Type B pancreatic cell (in vitro differentiated cells): ENCODE results near the gene TCAF1. TPM values are rescaled to one million over a fixed set of nuclear protein-coding genes. Genes with fewer than 3 reads are reported as not detected.

Experiments
- DNase-seq: peaks from one replicate; pipeline ENCODE4 v3.0.0; 2021; ENCODE audit warnings: mixed read lengths; ENCODE audit not compliant: unreplicated experiment; ENCODE audit errors: extremely low spot score
- H3K27ac Mint-ChIP-seq: 2 replicates; pipeline ENCODE4 v1.8.0; 2021; ENCODE audit warnings: mild to moderate bottlenecking, mixed read lengths
- H3K27me3 Mint-ChIP-seq: 2 replicates; pipeline ENCODE4 v1.8.0; 2021; ENCODE audit warnings: mixed read lengths
- H3K36me3 Mint-ChIP-seq: 2 replicates; pipeline ENCODE4 v1.8.0; 2021; ENCODE audit warnings: mixed read lengths
- H3K4me1 Mint-ChIP-seq: one replicate; pipeline ENCODE4 v1.8.0; 2021; ENCODE audit warnings: mixed read lengths; ENCODE audit not compliant: unreplicated experiment
- H3K4me3 Mint-ChIP-seq: 2 replicates; pipeline ENCODE4 v1.8.0; 2021; ENCODE audit warnings: mild to moderate bottlenecking, mixed read lengths
- H3K9me3 Mint-ChIP-seq: 2 replicates; pipeline ENCODE4 v1.8.0; 2021; ENCODE audit warnings: mixed read lengths
- total RNA-seq: library from RNA; stranded (reverse); gene quantifications from 2 replicates; pipeline ENCODE4 v1.2.1, GENCODE V29; 2021; ENCODE audit warnings: low replicate concordance
- TF ChIP-seq, protein P1 (sequence below): fragments of 200-600 bp; sonication (generic); conservative IDR thresholded peaks from 2 replicates; pipeline ENCODE4 v1.5.0; 2021; ENCODE audit warnings: antibody characterized with exemption, mild to moderate bottlenecking

The TCAF1 gene
- total RNA-seq, 1 donor from 2014 or later = 71.2 TPM

DNA sequence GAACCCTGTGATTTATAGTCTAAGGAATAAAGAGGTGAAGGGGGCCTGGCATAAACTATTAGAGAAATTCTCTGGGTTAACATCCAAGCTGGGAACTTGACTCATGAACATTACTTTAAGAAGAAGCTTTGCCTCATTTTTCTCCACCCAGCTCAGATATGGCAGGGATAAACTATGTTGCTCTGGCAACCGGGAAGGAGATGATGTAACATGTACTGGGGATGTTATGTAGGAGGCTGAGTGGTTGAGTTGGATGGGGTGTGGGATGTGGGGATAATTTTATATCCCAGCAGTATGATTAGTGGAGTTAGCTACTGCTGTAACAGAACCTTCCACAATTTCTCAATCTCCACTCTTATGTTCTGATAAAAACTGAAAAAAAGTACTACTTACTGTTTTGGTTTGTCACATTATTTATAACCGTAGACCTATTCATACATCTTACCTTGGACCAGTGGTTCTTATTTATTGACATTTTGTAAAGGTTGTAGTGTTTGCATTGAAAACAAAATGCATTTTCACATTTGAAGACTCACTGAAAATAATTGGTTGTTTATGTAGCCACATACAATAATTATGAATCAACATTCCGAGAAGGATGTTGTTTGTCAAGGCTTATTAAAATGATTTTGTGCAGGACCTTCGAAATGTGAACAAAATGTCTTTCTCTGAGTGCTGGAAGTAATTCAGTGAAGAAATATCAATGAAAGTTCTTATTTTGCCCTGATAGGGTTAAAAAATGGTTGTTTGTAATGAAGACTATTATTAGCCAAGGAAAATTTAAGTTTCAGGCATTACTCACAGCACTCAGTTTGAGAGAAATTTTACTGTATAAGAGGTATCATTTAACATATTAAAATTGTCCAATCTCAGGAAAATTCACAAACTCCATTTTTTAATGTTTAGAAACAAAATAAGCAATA, 34.4 kb upstream of the TCAF1 start:
- no peaks in the 10 kb centered on the region for H3K27me3 Mint-ChIP-seq
- TF ChIP-seq, protein P1, sequence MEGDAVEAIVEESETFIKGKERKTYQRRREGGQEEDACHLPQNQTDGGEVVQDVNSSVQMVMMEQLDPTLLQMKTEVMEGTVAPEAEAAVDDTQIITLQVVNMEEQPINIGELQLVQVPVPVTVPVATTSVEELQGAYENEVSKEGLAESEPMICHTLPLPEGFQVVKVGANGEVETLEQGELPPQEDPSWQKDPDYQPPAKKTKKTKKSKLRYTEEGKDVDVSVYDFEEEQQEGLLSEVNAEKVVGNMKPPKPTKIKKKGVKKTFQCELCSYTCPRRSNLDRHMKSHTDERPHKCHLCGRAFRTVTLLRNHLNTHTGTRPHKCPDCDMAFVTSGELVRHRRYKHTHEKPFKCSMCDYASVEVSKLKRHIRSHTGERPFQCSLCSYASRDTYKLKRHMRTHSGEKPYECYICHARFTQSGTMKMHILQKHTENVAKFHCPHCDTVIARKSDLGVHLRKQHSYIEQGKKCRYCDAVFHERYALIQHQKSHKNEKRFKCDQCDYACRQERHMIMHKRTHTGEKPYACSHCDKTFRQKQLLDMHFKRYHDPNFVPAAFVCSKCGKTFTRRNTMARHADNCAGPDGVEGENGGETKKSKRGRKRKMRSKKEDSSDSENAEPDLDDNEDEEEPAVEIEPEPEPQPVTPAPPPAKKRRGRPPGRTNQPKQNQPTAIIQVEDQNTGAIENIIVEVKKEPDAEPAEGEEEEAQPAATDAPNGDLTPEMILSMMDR = no peak
- no peak overlapping the region for H3K4me3 Mint-ChIP-seq
- no peak overlapping the region for H3K27ac Mint-ChIP-seq
- H3K4me1 Mint-ChIP-seq = no peaks in the 10 kb centered on the region
- no peak for DNase-seq
- no peaks in the 10 kb centered on the region for H3K9me3 Mint-ChIP-seq
- no peaks in the 10 kb centered on the region for H3K36me3 Mint-ChIP-seq

DNA sequence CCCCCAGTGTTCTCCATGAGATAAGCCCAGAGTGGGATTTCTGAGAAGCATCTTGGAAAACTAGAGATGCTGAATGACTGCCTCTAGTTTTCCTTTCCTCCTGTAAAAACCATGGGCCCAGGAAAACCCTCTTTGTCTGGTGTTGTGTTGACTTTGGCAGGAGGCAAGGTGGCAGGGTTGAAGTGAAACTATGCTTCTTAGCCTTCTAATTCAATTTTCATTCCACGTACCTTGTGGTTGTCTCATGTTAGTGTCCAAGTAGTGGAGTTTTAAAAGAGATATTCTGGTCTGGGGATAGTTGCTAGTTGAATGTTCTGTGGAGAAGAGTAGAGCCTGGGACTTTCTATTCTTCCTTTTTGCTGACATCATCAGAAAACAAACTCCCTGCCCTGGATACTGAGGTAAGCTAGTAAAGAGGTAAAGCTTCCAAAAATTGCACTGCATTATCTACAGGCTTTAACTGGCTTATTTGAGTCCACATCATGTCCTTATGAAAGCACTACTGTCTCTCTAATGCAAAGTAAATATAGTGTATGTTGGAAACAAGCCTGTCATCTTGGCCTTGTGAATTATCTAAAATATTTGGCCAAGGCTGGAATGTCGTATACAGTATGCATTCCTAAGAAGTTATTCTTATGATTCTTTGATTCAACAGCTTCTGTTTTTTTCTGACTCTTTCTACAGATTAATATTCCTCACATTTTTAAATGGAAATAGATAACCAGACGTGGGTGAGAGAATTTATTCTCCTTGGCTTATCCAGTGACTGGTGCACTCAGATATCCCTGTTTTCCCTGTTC, 32.8 kb upstream of the TCAF1 start, which contains the start of gene OR2F2:
OR2F2 (plus strand) TSS at position 708 of the 800 bp plus-strand sequence; CDS start at position 708, 0 bp downstream.
- no peak within 1 kb of the TSS for H3K4me3 Mint-ChIP-seq
- H3K4me1 Mint-ChIP-seq = no peaks in the 10 kb centered on the region
- peaks cover 3% of the 10 kb centered on the region for H3K27me3 Mint-ChIP-seq
- TF ChIP-seq, protein P1 = no peak
- H3K36me3 Mint-ChIP-seq = no peaks in the 10 kb centered on the region
- no peak for DNase-seq
- no peak within 1 kb of the TSS for H3K27ac Mint-ChIP-seq
- no peaks in the 10 kb centered on the region for H3K9me3 Mint-ChIP-seq

DNA sequence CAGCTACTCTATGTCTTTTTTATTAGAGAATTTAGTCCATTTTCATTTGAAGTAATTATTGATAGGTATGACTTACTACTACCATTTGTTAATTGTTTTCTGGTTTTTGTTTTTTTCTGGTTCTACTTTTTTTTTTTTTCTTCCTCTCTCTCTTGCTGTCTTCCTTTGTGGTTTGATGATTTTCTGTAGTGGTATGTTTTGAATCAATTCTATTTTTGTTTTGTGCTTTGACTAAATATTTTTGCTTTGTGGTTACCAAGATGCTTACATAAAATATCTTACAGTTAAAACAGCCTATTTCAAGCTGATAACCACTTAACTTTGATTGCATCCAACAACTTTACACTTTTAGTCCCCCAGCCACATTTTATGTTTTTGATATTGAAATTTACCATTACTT, 29.8 kb upstream of the TCAF1 start:
- H3K27ac Mint-ChIP-seq = no peak overlapping the region
- no peak for DNase-seq
- H3K36me3 Mint-ChIP-seq = no peaks in the 10 kb centered on the region
- H3K9me3 Mint-ChIP-seq = no peaks in the 10 kb centered on the region
- no peak overlapping the region for H3K4me3 Mint-ChIP-seq
- H3K27me3 Mint-ChIP-seq = peaks cover 5% of the 10 kb centered on the region
- TF ChIP-seq, protein P1 = no peak
- H3K4me1 Mint-ChIP-seq = no peaks in the 10 kb centered on the region

DNA sequence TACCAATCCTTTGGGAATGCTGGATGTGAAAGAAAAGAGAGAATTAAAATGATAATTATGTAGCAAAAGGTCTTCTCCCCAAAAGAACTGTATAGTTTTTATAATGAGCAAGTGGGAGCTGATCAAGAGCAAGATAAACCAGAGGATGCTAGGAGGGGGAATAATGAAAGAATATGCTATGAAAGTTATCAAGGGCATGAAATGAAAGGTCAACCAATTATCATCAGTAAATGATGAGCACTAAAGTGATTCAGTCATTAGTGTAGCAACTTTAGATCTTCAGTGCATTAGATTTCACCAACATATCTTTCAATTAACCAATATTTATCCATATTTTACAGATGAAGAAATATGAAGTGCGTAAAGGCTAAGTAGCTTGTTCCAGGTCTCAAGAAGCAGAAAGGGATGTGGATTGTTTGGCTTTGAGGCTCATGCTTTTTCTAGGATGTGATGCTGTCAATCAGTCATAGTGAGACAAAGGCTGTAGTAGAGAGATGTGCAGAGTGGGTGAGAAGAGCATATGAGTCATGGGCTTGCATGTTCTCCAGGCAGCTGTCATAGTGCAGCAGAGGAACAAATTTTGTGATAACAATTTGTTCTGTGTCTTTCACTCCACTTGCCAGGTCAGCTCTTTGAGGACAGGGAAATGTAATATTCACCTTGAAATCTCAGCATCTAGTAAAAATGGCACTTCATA, 27.4 kb upstream of the TCAF1 start:
- peaks cover 5% of the 10 kb centered on the region for H3K27me3 Mint-ChIP-seq
- TF ChIP-seq, protein P1 = no peak
- H3K4me1 Mint-ChIP-seq = no peaks in the 10 kb centered on the region
- no peaks in the 10 kb centered on the region for H3K9me3 Mint-ChIP-seq
- no peak overlapping the region for H3K27ac Mint-ChIP-seq
- no peak for DNase-seq
- no peaks in the 10 kb centered on the region for H3K36me3 Mint-ChIP-seq
- H3K4me3 Mint-ChIP-seq = no peak overlapping the region

DNA sequence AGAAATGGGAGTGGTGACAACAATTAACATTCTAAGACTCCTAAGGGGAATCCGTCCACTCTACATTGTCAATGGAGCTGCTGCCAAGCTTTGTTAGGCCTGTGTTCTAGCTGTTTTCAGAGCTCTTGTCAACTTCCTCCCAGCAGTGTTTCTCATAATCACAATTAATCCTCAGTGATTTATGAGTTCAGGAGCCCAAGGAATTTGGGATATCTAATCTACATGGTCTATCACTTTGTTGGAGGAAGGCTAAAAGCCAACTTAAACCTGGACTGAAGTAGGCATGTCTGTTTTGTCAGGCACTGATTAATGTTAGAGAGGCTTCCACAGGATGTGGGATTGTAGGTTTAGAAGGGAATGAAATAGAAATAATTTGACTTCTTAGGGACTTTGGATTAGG, 22.9 kb upstream of the TCAF1 start:
- H3K27ac Mint-ChIP-seq = no peak overlapping the region
- H3K4me3 Mint-ChIP-seq = no peak overlapping the region
- H3K4me1 Mint-ChIP-seq = no peaks in the 10 kb centered on the region
- H3K27me3 Mint-ChIP-seq = peaks cover 5% of the 10 kb centered on the region
- H3K9me3 Mint-ChIP-seq = no peaks in the 10 kb centered on the region
- no peaks in the 10 kb centered on the region for H3K36me3 Mint-ChIP-seq
- TF ChIP-seq, protein P1 = no peak
- DNase-seq = no peak
